ENCODE results near the gene PRKCH. TPM values are rescaled to one million over a fixed set of nuclear protein-coding genes. Genes with fewer than 3 reads are reported as not detected.

Gene PRKCH
- total RNA-seq, 1 donor from 2014 or later, result 74.4 TPM

GRCh38 chr14:61296719-61297502 lies 24.5 kb upstream of the PRKCH start:
- H3K4me3 ChIP-seq, result no peak overlapping the region
- peak; percentile 72 for ATAC-seq
- intact Hi-C loops (cut with DNase I), result no loop called here
- TF ChIP-seq, protein P1, sequence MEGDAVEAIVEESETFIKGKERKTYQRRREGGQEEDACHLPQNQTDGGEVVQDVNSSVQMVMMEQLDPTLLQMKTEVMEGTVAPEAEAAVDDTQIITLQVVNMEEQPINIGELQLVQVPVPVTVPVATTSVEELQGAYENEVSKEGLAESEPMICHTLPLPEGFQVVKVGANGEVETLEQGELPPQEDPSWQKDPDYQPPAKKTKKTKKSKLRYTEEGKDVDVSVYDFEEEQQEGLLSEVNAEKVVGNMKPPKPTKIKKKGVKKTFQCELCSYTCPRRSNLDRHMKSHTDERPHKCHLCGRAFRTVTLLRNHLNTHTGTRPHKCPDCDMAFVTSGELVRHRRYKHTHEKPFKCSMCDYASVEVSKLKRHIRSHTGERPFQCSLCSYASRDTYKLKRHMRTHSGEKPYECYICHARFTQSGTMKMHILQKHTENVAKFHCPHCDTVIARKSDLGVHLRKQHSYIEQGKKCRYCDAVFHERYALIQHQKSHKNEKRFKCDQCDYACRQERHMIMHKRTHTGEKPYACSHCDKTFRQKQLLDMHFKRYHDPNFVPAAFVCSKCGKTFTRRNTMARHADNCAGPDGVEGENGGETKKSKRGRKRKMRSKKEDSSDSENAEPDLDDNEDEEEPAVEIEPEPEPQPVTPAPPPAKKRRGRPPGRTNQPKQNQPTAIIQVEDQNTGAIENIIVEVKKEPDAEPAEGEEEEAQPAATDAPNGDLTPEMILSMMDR (IDR thresholded peaks at IDR 0.05), result peak; percentile 75
- no peaks in the 10 kb centered on the region for H3K27me3 ChIP-seq
- no peaks in the 10 kb centered on the region for H3K9me3 ChIP-seq
- H3K36me3 ChIP-seq, result no peaks in the 10 kb centered on the region
- no peak for DNase-seq
- no peak overlapping the region for H3K27ac ChIP-seq
- H3K4me1 ChIP-seq, result no peaks in the 10 kb centered on the region

DNA sequence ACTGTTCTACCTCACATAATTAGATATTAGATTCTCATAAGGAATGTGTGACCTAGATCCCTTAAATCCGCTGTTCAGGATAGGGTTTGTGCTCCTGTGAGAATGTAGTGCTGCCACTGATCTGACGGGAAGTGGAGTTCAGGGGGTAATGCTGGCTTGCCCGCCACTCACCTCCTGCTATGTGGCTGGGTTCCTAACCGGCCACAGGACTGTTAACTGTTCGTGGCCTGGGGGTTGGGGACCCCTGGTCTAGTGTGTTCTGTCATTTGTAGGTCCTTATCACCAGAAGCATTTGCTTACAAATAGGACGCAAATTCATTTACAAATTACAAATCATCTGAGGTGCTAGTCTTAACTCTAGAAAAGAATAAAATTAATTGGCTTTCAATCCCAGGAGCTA lies 23.8 kb upstream of the PRKCH start:
- intact Hi-C loops (cut with DNase I), result no loop called here
- Histone ChIP-seq H3K36me3 (no peaks in the 10 kb centered on the region), H3K27ac (no peak overlapping the region), H3K27me3 (no peaks in the 10 kb centered on the region), H3K4me1 (no peaks in the 10 kb centered on the region), H3K9me3 (no peaks in the 10 kb centered on the region), H3K4me3 (no peak overlapping the region)
- TF ChIP-seq, protein P1 (IDR thresholded peaks at IDR 0.05), result no peak
- DNase-seq, result no peak
- no peak for ATAC-seq

DNA sequence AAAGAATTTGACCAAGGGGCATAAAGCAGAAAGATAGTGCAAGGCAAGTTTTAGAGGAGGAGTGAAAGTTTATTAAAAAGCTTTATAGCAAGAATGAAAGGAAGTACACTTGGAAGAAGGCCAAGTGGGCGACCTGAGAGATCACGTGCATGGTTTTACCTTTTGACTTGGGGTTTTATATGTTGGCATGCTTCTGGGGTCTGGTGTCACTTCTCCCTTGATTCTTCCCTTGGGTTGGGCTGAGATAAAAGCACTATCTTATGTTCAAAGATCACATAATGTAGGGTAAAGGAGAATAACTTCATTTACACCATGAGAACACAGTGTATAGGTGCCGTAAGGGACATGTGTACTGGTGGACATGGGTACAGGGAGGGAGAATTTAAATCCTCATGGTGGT lies 22.6 kb upstream of the PRKCH start:
- Histone ChIP-seq H3K9me3 (no peaks in the 10 kb centered on the region), H3K4me3 (no peak overlapping the region), H3K4me1 (no peaks in the 10 kb centered on the region), H3K27me3 (no peaks in the 10 kb centered on the region), H3K27ac (no peak overlapping the region), H3K36me3 (no peaks in the 10 kb centered on the region)
- intact Hi-C loops (cut with DNase I), result no loop called here
- ATAC-seq (no peak), DNase-seq (no peak)
- TF ChIP-seq, protein P1 (IDR thresholded peaks at IDR 0.05), result no peak

GRCh38 chr14:61300209-61300608 lies 21.2 kb upstream of the PRKCH start:
- no peak overlapping the region for H3K27ac ChIP-seq
- H3K4me3 ChIP-seq, result no peak overlapping the region
- TF ChIP-seq, protein P1 (IDR thresholded peaks at IDR 0.05), result no peak
- no peaks in the 10 kb centered on the region for H3K4me1 ChIP-seq
- no peak for DNase-seq
- no peak for ATAC-seq
- H3K9me3 ChIP-seq, result no peaks in the 10 kb centered on the region
- intact Hi-C loops (cut with DNase I), result no loop called here
- no peaks in the 10 kb centered on the region for H3K36me3 ChIP-seq
- H3K27me3 ChIP-seq, result no peaks in the 10 kb centered on the region

GRCh38 chr14:61300754-61301153 lies 20.6 kb upstream of the PRKCH start:
- DNase-seq, result no peak
- no peak overlapping the region for H3K27ac ChIP-seq
- H3K27me3 ChIP-seq, result no peaks in the 10 kb centered on the region
- H3K4me1 ChIP-seq, result no peaks in the 10 kb centered on the region
- intact Hi-C loops (cut with DNase I), result no loop called here
- H3K36me3 ChIP-seq, result no peaks in the 10 kb centered on the region
- TF ChIP-seq, protein P1 (IDR thresholded peaks at IDR 0.05), result no peak
- no peaks in the 10 kb centered on the region for H3K9me3 ChIP-seq
- no peak overlapping the region for H3K4me3 ChIP-seq
- ATAC-seq, result no peak
